ENCODE results near the gene ZNF814.
"Not testable (repeated sequence)": the region's sequence is repeated elsewhere in the genome, so short reads cannot be mapped to it uniquely, and the experiment has no call there.

ZNF814 gene

GRCh38 chr19:57816652-57817051 lies 72.2 kb downstream of the ZNF814 start:
- DNase-seq (ENCODE audit: low spot score), result no peak

DNA sequence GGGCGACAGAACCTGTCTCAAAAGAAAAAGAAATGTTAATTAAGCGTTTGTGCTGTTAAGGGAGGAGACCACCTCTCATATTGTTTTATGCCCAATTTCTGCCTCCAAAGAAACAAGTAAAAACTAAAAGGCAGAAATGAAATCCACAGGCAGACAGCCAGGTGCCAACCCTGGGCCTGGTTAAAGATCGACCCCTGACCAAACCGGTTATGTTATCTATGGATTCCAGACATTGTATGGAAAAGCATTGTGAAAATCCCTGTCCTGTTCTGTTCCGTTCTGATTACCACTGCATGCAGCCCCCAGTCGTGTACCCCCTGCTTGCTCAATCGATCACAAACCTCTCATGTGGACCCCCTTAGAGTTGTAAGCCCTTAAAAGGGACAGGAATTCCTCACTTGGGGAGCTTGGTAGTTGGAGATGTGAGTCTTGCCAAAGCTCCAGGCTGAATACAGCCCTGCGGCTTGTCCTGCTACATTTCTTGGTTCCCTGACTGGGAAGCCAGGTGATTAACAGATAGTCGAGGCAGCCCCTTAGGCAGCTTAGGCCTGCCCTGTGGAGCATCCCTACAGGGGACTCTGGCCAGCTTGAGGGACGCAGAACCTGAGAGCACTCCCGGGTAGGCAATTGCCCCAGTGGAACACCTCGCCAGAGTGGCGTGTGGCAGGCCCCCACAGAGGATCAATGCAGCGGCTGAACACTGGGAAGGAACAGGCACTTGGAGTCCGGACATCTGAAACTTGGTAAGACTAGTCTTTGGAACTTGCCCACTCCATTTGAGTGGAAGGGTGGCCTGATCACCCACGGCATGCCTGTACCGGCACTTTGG lies 73.4 kb downstream of the ZNF814 start:
- DNase-seq (ENCODE audit: low spot score), result no peak

- DNase-seq (ENCODE audit: low spot score), result peak; percentile 88
These were observed 74.2 kb downstream of the ZNF814 start, which contains the start of gene ZNF552 for GRCh38 chr19:57814505-57815246. Gene ZNF552, minus strand, starts transcription at chr19:57814913. Its CDS starts 170 bp downstream, at chr19:57814743.

DNA sequence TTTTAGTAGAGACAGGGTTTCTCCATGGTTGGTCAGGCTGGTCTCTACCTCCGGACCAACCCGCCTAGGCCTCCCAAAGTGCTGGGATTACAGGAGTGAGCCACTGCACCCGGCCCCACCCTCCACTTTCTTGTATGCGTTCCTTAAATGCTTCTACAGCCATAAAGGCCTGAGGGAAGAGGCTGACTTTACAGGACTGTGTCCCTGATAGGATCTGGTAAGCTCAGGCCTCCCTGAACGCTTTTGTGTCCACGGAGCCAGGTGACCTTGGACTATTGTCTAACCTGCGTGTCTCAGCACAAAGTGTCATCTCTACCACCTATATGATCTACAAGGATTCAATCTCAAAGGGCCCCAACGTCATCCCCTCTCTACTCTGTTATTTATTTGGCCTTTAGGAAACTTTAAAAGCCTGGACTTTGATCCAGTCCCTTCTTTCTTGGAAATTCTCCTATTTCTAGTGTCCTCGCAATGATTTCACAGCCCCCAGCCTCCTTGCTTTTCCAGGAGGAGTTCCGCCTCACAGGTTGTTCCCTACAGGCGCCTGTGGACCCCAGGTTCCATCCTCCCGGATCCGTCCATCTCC lies 74.8 kb downstream of the ZNF814 start:
- no peak for DNase-seq (ENCODE audit: low spot score)

DNA sequence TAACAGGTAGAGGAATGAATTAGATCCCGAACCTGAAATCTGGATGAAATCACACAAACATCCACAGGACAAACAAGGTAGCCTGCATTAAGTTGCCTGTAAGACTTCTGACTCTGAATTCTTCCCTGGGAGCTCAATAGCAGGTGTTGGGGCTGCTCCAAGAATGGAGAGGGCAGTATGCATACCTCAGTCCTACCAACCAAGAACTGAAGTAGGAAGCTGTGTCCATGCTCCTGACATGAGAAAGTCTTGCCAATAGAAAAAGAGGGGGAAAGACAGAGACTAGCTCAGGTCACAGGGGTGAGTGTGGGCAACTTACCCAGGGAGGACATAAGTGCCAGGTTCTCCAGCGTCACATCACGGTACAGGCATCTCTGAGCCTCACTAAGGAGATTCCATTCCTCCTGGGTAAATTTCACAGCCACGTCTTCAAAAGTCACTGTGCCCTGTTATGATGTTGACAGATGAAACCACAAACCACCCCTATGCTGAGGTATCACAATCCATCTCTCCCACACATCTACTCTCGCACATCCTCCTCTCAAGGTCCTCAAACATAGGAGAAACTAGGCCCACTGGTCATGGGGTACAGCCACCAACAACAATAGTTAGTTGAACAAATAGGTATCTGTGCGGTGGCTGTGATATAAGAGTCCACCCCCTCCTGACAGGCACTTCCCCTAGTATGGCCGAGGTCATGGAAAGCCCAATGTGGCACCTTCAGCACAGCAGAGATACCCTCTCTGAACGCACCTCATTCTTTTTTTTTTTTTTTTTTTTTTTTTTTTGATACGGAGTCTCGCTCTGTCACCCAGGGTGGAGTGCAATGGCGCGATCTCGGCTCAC lies 75.6 kb downstream of the ZNF814 start:
- not testable (repeated sequence) for DNase-seq (ENCODE audit: low spot score)

DNA sequence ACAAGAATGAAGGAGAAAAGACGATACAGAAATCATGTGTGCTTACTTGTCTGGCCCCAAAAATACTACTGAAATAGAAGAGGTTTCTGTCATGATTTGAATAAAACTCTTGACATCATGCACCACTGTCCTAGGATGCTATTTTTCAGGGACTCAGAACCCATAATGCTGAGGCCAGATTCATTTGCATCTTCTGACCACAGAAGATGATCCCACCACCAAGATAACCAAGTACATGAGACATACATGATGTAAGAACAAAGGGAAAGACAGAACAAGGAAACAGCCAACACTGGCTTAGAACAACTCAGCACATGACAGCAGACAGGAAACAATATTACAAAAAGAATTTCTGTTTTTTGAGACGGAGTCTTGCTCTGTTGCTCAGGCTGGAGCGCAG lies 76.6 kb downstream of the ZNF814 start:
- DNase-seq (ENCODE audit: low spot score), result no peak

DNA sequence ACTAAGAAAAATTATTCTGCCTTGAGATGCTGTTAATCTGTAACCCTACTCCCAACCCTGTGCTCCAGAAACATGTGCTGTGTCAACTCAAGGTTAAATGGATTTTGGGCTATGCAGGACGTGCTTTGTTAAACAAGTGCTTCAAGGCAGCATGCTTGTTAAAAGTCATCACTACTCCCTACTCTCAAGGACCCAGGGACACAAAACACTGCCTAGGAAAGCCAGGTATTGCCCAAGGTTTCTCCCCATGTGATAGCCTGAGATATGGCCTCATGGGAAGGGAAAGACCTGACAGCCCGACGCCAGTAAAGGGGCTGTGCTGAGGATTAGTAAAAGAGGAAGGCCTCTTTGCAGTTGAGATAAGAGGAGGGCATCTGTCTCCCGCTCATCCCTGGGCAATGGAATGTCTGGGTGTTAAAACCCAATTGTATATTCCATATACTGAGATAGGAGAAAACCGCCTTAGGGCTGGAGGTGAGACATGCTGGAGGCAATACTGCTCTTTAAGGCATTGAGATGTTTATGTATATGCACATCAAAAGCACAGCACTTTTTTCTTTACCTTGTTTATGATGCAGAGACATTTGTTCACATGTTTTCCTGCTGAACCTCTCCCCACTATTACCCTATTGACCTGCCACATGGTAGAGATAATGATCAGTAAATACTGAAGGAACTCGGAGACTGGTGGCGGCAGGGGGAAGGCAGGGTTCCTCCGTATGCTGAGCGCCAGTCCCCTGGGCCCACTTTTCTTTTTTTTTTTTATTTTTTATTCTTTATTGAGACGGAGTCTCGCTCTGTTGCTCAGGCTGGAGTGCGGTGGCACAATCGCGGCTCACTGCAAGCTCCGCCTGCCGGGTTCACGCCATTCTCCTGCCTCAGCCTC lies 78.2 kb downstream of the ZNF814 start:
- DNase-seq (ENCODE audit: low spot score), result not testable (repeated sequence)

DNA sequence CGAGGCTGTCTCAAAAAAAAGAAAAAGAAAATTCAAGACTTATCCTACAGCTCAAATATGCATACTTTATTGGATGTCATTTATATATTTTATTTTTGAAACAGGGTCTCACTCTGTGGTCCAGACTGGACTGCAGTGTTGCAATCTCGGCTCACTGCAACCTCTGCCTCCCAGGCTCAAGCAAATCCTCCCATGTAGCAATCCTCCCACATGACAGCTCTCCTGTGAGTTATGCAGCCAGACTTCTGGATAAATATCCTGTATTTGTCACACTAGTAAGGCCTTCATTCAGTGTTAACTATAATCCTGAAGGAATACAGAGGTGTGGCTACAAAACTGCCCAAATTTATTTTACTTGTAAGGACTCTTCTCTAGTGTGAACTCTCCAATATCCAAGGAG lies 81.3 kb downstream of the ZNF814 start:
- no peak for DNase-seq (ENCODE audit: low spot score)

GRCh38 chr19:57803594-57804325 lies 85.1 kb downstream of the ZNF814 start:
- DNase-seq (ENCODE audit: low spot score), result peak; percentile 71

DNA sequence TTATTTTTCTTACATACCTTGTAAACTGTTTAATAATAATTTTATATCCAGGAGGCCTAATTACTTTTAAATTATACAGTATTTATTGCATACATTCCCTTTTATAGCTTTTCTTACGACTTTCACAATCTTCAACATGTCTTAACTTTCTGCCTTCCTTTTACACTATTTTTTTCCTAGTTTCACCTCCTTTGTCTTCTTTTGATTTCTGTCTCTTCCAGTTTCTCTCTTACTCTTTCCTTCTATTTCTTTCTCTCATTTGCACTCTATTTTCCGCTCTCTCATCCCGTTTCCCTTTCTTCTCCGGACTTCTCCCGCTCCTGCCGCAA lies 85.6 kb downstream of the ZNF814 start:
- no peak for DNase-seq (ENCODE audit: low spot score)

- DNase-seq (ENCODE audit: low spot score), result no peak
These were observed 86.6 kb downstream of the ZNF814 start for GRCh38 chr19:57802269-57802668.

GRCh38 chr19:57800696-57801095 lies 88.1 kb downstream of the ZNF814 start:
- no peak for DNase-seq (ENCODE audit: low spot score)
